Astrocyte of the cerebellum (primary cell): ENCODE data around the gene PARD3B.

Source experiments
- DNase-seq: peaks from one replicate; pipeline ENCODE4 v3.0.0-alpha.2; 2011; ENCODE audit warnings: low read depth
- H3K4me3 ChIP-seq: 2 replicates; pipeline ENCODE4 v1.5.1; 2011; ENCODE audit warnings: mild to moderate bottlenecking, low read depth, low read length, moderate library complexity
- CTCF ChIP-seq: IDR thresholded peaks from 2 replicates; pipeline ENCODE4 v1.5.1; 2012; ENCODE audit warnings: low read length, low read depth, moderate library complexity, mild to moderate bottlenecking; ENCODE audit errors: missing control alignments
- in situ Hi-C: cut with HindIII; loops from 2 replicates; pipeline ENCODE4 v1.10.0; 2017; ENCODE audit warnings: low sequenced_read_pairs

PARD3B gene

DNA sequence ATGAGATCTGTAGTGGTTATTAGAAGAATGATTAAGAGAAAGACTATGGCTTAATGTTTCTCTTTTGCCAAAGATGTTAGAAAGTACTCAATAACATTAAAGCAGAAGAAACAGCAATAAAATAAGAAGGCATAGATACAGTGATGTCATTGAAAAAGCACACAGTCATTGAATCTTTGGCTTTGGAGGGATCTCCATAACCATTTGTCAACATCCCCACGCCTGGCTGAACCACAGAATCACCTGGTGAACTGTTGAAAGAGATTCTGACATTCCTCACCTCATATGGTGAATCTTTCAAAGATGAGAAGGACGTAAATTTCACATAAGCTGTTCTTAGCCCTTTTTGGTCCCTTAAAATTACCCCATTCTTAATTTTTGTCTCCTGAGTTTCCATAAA lies 812.5 kb downstream of the PARD3B start:
- DNase-seq, result no peak
- H3K4me3 ChIP-seq, result no peak overlapping the region
- no peak for TF ChIP-seq CTCF
- in situ Hi-C loops, result no loop called here

DNA sequence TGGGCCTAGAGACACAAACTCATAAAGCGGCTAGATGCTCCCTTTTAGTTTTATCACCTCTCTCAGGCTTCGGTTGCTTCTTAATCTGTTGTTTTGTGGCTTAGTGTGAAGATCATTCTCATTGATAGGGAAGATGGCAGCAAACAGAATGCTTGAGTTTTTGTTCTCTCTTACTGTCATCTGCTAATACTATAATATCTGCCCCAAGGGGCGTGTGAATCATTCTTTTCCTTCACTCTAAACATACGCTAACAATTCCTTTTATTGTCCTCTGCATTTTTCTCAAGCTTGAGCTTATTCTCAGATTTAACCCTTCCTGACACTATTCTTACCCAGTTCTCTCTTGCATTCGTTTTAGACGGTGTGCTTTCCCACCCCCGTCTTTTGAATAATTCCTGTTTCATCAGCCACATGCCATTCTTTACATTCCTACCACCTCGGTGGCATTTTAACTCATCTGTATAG lies 813.1 kb downstream of the PARD3B start:
- in situ Hi-C loops, result no loop called here
- TF ChIP-seq CTCF, result no peak
- DNase-seq, result no peak
- H3K4me3 ChIP-seq, result no peak overlapping the region

DNA sequence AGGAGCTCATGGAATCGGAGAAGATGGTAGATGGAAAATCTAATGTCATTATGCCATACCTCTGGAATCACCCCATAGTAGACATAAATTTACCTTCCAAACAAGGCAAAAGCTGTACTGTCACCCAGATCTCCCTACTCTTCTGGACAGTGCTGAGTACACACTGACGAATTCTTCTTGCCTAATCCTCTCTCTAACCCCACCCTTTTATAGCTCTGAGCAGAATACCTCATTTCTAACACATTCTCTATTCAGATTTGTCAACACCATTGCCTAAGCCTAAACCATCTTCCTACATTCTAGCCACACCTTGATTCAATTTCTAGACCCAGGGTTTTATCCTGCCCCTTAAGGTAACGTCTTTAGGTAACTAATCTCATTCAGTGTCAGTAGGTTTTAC lies 816.0 kb downstream of the PARD3B start:
- DNase-seq, result no peak
- no peak overlapping the region for H3K4me3 ChIP-seq
- TF ChIP-seq CTCF, result no peak
- in situ Hi-C loops, result no loop called here

DNA sequence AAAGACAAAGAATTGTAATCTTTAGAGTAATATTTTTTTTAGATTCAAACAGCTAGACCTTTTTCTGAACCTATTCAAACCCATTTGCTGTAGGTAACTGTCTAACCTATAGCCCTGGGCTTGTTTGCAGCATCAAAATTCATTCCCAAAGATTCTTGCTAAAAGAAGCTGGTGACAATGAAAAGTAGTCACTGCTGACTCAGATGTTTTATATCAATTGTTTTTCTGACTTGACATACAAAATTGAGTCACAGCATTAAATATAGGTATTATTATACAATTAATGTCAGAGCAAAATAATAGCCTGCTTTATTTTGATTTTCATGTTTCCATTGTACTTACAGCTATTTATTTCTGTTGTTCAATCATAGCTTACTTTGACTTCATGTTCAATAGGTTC lies 816.7 kb downstream of the PARD3B start:
- no peak for DNase-seq
- in situ Hi-C loops, result no loop called here
- TF ChIP-seq CTCF, result no peak
- no peak overlapping the region for H3K4me3 ChIP-seq

DNA sequence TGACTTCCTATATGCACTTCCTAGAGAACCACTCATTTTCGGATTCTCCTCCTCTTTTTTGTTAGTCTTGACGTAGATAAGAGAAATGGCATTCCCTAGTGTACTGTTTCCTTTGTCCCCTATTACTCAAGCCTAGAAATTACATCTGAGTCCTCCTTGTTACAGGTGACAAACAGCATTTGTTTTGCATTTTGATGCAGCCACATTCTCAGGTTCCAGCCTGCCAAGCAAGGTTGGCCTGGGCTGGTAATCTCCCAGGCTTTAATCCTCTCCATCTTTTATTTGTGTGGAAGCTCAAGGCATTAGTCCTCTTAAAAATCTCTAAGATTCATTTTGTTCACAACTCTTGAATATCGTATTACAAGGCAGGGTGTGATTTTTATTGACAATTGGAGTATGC lies 819.0 kb downstream of the PARD3B start:
- no peak overlapping the region for H3K4me3 ChIP-seq
- in situ Hi-C loops, result no loop called here
- TF ChIP-seq CTCF, result no peak
- no peak for DNase-seq

- no peak overlapping the region for H3K4me3 ChIP-seq
- no peak for DNase-seq
- no peak for TF ChIP-seq CTCF
- in situ Hi-C loops, result no loop called here
These were observed 821.2 kb downstream of the PARD3B start for GRCh38 chr2:205366336-205367060.
